ENCODE measurements around the gene PTPRT. TPM values are rescaled to one million over a fixed set of nuclear protein-coding genes. Genes with fewer than 3 reads are reported as not detected.

Gene PTPRT
- total RNA-seq, 1 donor from 2014 or later = 0.56 TPM

- Mint-ChIP-seq H3K4me3 (no peak overlapping the region), H3K27ac (ENCODE audit: unreplicated experiment) (no peak overlapping the region), H3K9me3 (peaks cover 6% of the 10 kb centered on the region), H3K36me3 (ENCODE audit: low read depth) (no peaks in the 10 kb centered on the region), H3K4me1 (no peaks in the 10 kb centered on the region), H3K27me3 (ENCODE audit: low read depth) (peaks cover 13% of the 10 kb centered on the region)
- DNase-seq (ENCODE audit: low read depth, low spot score) = no peak
- TF ChIP-seq, protein P1, sequence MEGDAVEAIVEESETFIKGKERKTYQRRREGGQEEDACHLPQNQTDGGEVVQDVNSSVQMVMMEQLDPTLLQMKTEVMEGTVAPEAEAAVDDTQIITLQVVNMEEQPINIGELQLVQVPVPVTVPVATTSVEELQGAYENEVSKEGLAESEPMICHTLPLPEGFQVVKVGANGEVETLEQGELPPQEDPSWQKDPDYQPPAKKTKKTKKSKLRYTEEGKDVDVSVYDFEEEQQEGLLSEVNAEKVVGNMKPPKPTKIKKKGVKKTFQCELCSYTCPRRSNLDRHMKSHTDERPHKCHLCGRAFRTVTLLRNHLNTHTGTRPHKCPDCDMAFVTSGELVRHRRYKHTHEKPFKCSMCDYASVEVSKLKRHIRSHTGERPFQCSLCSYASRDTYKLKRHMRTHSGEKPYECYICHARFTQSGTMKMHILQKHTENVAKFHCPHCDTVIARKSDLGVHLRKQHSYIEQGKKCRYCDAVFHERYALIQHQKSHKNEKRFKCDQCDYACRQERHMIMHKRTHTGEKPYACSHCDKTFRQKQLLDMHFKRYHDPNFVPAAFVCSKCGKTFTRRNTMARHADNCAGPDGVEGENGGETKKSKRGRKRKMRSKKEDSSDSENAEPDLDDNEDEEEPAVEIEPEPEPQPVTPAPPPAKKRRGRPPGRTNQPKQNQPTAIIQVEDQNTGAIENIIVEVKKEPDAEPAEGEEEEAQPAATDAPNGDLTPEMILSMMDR (conservative IDR thresholded peaks at IDR 0.05) = no peak
Observed at GRCh38 chr20:42785041-42785440, 404.7 kb downstream of the PTPRT start.

DNA sequence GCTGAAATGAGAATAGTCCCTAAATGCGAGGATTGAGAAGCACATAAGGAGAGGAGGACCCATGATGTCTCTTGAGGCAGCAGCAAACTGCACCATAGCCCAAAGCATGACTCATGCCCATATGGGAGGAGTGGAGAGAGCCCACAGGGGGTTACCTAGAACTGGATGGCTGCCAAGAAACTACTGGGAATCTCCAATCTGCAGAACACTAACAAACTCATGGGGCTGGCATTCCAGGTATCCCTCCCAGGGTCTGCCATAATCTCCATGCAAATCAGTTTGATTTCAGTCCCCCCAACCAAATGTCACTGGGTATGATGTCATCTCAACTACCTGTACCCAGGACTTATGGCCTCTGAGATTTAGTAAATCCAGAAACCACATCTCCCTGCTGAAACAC lies 410.5 kb downstream of the PTPRT start:
- Mint-ChIP-seq H3K4me1 (no peaks in the 10 kb centered on the region), H3K27me3 (ENCODE audit: low read depth) (peaks cover 17% of the 10 kb centered on the region), H3K9me3 (peaks cover 6% of the 10 kb centered on the region), H3K36me3 (ENCODE audit: low read depth) (no peaks in the 10 kb centered on the region), H3K4me3 (no peak overlapping the region), H3K27ac (ENCODE audit: unreplicated experiment) (no peak overlapping the region)
- TF ChIP-seq, protein P1 (conservative IDR thresholded peaks at IDR 0.05) = no peak
- no peak for DNase-seq (ENCODE audit: low read depth, low spot score)

- Mint-ChIP-seq H3K9me3 (no peaks in the 10 kb centered on the region), H3K36me3 (ENCODE audit: low read depth) (no peaks in the 10 kb centered on the region), H3K4me3 (no peak overlapping the region), H3K4me1 (no peaks in the 10 kb centered on the region), H3K27ac (ENCODE audit: unreplicated experiment) (no peak overlapping the region), H3K27me3 (ENCODE audit: low read depth) (peaks cover 18% of the 10 kb centered on the region)
- TF ChIP-seq, protein P1 (conservative IDR thresholded peaks at IDR 0.05) = no peak
- no peak for DNase-seq (ENCODE audit: low read depth, low spot score)
Observed at GRCh38 chr20:42775866-42776265, 413.8 kb downstream of the PTPRT start.

- no peaks in the 10 kb centered on the region for H3K9me3 Mint-ChIP-seq
- no peaks in the 10 kb centered on the region for H3K36me3 Mint-ChIP-seq (ENCODE audit: low read depth)
- no peak overlapping the region for H3K4me3 Mint-ChIP-seq
- TF ChIP-seq, protein P1 (conservative IDR thresholded peaks at IDR 0.05) = no peak
- peaks cover 16% of the 10 kb centered on the region for H3K27me3 Mint-ChIP-seq (ENCODE audit: low read depth)
- no peaks in the 10 kb centered on the region for H3K4me1 Mint-ChIP-seq
- DNase-seq (ENCODE audit: low read depth, low spot score) = no peak
- no peak overlapping the region for H3K27ac Mint-ChIP-seq (ENCODE audit: unreplicated experiment)
Observed at GRCh38 chr20:42775037-42775436, 414.7 kb downstream of the PTPRT start.

GRCh38 chr20:42763015-42763414 lies 426.7 kb downstream of the PTPRT start:
- no peak for DNase-seq (ENCODE audit: low read depth, low spot score)
- H3K27me3 Mint-ChIP-seq (ENCODE audit: low read depth) = no peaks in the 10 kb centered on the region
- TF ChIP-seq, protein P1 (conservative IDR thresholded peaks at IDR 0.05) = no peak
- no peaks in the 10 kb centered on the region for H3K36me3 Mint-ChIP-seq (ENCODE audit: low read depth)
- no peak overlapping the region for H3K4me3 Mint-ChIP-seq
- no peak overlapping the region for H3K27ac Mint-ChIP-seq (ENCODE audit: unreplicated experiment)
- H3K9me3 Mint-ChIP-seq = peaks cover 2% of the 10 kb centered on the region
- no peaks in the 10 kb centered on the region for H3K4me1 Mint-ChIP-seq

- DNase-seq (ENCODE audit: low read depth, low spot score) = no peak
- H3K9me3 Mint-ChIP-seq = peaks cover 2% of the 10 kb centered on the region
- TF ChIP-seq, protein P1 (conservative IDR thresholded peaks at IDR 0.05) = no peak
- H3K27ac Mint-ChIP-seq (ENCODE audit: unreplicated experiment) = no peak overlapping the region
- H3K4me3 Mint-ChIP-seq = no peak overlapping the region
- no peaks in the 10 kb centered on the region for H3K36me3 Mint-ChIP-seq (ENCODE audit: low read depth)
- H3K27me3 Mint-ChIP-seq (ENCODE audit: low read depth) = no peaks in the 10 kb centered on the region
- peaks cover 5% of the 10 kb centered on the region for H3K4me1 Mint-ChIP-seq
Observed at GRCh38 chr20:42756991-42757390, 432.7 kb downstream of the PTPRT start.
